ENCODE results near the gene PLEKHN1.

Gene PLEKHN1

GRCh38 chr1:966135-966703 lies at the start of gene PLEKHN1:
Gene PLEKHN1, plus strand, starts transcription at chr1:966482. Its CDS starts 50 bp downstream, at chr1:966532.
- DNase-seq (ENCODE audit: low read depth), result no peak

- no peak for DNase-seq (ENCODE audit: low read depth)
These were observed 49.2 kb upstream of the PLEKHN1 start for GRCh38 chr1:917076-917459.

GRCh38 chr1:917466-918091 lies 48.7 kb upstream of the PLEKHN1 start:
- no peak for DNase-seq (ENCODE audit: low read depth)

- no peak for DNase-seq (ENCODE audit: low read depth)
These were observed 47.9 kb upstream of the PLEKHN1 start for GRCh38 chr1:918353-918752.

GRCh38 chr1:918843-919242 lies 47.4 kb upstream of the PLEKHN1 start:
- DNase-seq (ENCODE audit: low read depth), result no peak

- DNase-seq (ENCODE audit: low read depth), result no peak
These were observed 46.9 kb upstream of the PLEKHN1 start for GRCh38 chr1:919271-919872.

- no peak for DNase-seq (ENCODE audit: low read depth)
These were observed 46.3 kb upstream of the PLEKHN1 start for GRCh38 chr1:920010-920409.

GRCh38 chr1:920521-920920 lies 45.8 kb upstream of the PLEKHN1 start:
- DNase-seq (ENCODE audit: low read depth), result no peak

- DNase-seq (ENCODE audit: low read depth), result no peak
These were observed 45.1 kb upstream of the PLEKHN1 start for GRCh38 chr1:921011-921837.

- no peak for DNase-seq (ENCODE audit: low read depth)
These were observed 42.9 kb upstream of the PLEKHN1 start, which contains the start of gene SAMD11 for GRCh38 chr1:923131-923990. Gene SAMD11, plus strand, starts transcription at chr1:923923. Its CDS starts 509 bp downstream, at chr1:924432.

- DNase-seq (ENCODE audit: low read depth), result no peak
These were observed 42.2 kb upstream of the PLEKHN1 start for GRCh38 chr1:923991-924655.

- DNase-seq (ENCODE audit: low read depth), result no peak
These were observed 41.4 kb upstream of the PLEKHN1 start for GRCh38 chr1:924656-925560.

- DNase-seq (ENCODE audit: low read depth), result no peak
These were observed 40.5 kb upstream of the PLEKHN1 start for GRCh38 chr1:925561-926421.

- no peak for DNase-seq (ENCODE audit: low read depth)
These were observed 39.0 kb upstream of the PLEKHN1 start for GRCh38 chr1:927234-927633.

- no peak for DNase-seq (ENCODE audit: low read depth)
These were observed 38.5 kb upstream of the PLEKHN1 start for GRCh38 chr1:927748-928147.

- no peak for DNase-seq (ENCODE audit: low read depth)
These were observed 37.2 kb upstream of the PLEKHN1 start for GRCh38 chr1:928825-929661.

- no peak for DNase-seq (ENCODE audit: low read depth)
These were observed 36.3 kb upstream of the PLEKHN1 start for GRCh38 chr1:929712-930632.
